Measurements from ENCODE around the gene ITPKA.

GRCh38 chr15:41499109-41499851 lies 5.6 kb downstream of the ITPKA start:
- TF ChIP-seq CHD2 (IDR thresholded peaks at IDR 0.05; ENCODE audit: low read depth, low read length) (no peak), CTCF (CRISPR knock-in tag; IDR thresholded peaks at IDR 0.05) (no peak), KLF9 (CRISPR knock-in tag; IDR thresholded peaks at IDR 0.05; ENCODE audit: low read depth) (no peak), ERF (CRISPR knock-in tag; IDR thresholded peaks at IDR 0.05) (no peak), BCLAF1 (IDR thresholded peaks at IDR 0.05) (no peak)
